Activated CD8-positive, alpha-beta T cell treated with anti-CD3 and anti-CD28 coated beads for 36 hours (primary cell): ENCODE results near the gene VSIR. TPM values are rescaled to one million over a fixed set of nuclear protein-coding genes. Genes with fewer than 3 reads are reported as not detected.

Experiments used
- ATAC-seq: fragments of 200-7000 bp; cut with Tn5 transposase; one replicate; pipeline ENCODE4 v1.10.0; 2021; ENCODE audit warnings: mild to moderate bottlenecking, moderate library complexity
- CTCF ChIA-PET: fragments of 350-600 bp; sonication (Branson Sonifier 250); formaldehyde crosslinking; loops from one replicate; lab custom pipeline; 2021; ENCODE audit warnings: antibody characterized with exemption; lab: Charles Lee
- POLR2A ChIA-PET: fragments of 350-600 bp; sonication (Branson Sonifier 250); formaldehyde crosslinking; loops from one replicate; lab custom pipeline; 2021; ENCODE audit warnings: antibody characterized with exemption; lab: Charles Lee
- DNase-seq: peaks from one replicate; pipeline ENCODE4 v3.0.0-alpha.2; 2020
- H3K27ac Mint-ChIP-seq: one replicate; pipeline ENCODE4 v1.8.0; 2021; ENCODE audit warnings: mild to moderate bottlenecking, mixed read lengths
- H3K27me3 Mint-ChIP-seq: one replicate; pipeline ENCODE4 v1.8.0; 2021; ENCODE audit warnings: mixed read lengths
- H3K36me3 Mint-ChIP-seq: one replicate; pipeline ENCODE4 v1.8.0; 2021; ENCODE audit warnings: low read depth, mixed read lengths
- H3K4me1 Mint-ChIP-seq: one replicate; pipeline ENCODE4 v1.8.0; 2021; ENCODE audit warnings: low read depth, mixed read lengths
- H3K4me3 Mint-ChIP-seq: one replicate; pipeline ENCODE4 v1.8.0; 2021; ENCODE audit warnings: mild to moderate bottlenecking, moderate library complexity, mixed read lengths
- H3K9me3 Mint-ChIP-seq: one replicate; pipeline ENCODE4 v1.8.0; 2021; ENCODE audit warnings: mixed read lengths
- intact Hi-C: fragments of 100-400 bp; cut with micrococcal nuclease; formaldehyde crosslinking; loops from one replicate; pipeline ENCODE4 v1.10.0; 2022
- microRNA-seq: library from miRNA; unstranded; fragments of <30 nt; microRNA quantifications from one replicate; pipeline ENCODE4 v1.2.0, GENCODE V29; 2022; ENCODE audit warnings: borderline microRNAs expressed, borderline replicate concordance
- total RNA-seq, 2 experiments: library from RNA; stranded (reverse); gene quantifications; one replicate each; pipeline ENCODE4 v1.2.3, GENCODE V29; 2021
- TF ChIP-seq, protein P1 (sequence below): fragments of 200-600 bp; IDR thresholded peaks from one replicate; pipeline ENCODE4 v1.8.0; 2022; ENCODE audit warnings: antibody characterized with exemption, mild to moderate bottlenecking

VSIR gene
- total RNA-seq, 2 experiments from 2014 or later = 59.6 to 61.0 TPM

- intact Hi-C loops = no loop called here
- Mint-ChIP-seq H3K4me1 (peaks cover 55% of the 10 kb centered on the region), H3K9me3 (no peaks in the 10 kb centered on the region), H3K27me3 (no peaks in the 10 kb centered on the region), H3K36me3 (no peaks in the 10 kb centered on the region), H3K27ac (peak overlapping the region; percentile 18), H3K4me3 (no peak overlapping the region)
- TF ChIP-seq, protein P1, sequence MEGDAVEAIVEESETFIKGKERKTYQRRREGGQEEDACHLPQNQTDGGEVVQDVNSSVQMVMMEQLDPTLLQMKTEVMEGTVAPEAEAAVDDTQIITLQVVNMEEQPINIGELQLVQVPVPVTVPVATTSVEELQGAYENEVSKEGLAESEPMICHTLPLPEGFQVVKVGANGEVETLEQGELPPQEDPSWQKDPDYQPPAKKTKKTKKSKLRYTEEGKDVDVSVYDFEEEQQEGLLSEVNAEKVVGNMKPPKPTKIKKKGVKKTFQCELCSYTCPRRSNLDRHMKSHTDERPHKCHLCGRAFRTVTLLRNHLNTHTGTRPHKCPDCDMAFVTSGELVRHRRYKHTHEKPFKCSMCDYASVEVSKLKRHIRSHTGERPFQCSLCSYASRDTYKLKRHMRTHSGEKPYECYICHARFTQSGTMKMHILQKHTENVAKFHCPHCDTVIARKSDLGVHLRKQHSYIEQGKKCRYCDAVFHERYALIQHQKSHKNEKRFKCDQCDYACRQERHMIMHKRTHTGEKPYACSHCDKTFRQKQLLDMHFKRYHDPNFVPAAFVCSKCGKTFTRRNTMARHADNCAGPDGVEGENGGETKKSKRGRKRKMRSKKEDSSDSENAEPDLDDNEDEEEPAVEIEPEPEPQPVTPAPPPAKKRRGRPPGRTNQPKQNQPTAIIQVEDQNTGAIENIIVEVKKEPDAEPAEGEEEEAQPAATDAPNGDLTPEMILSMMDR = no peak
- ATAC-seq (peak; percentile 76), DNase-seq (peak; percentile 86)
- ChIA-PET CTCF (interaction anchor here (0.7 to 12.2 kb wide), 31 partner anchors 11 to 384 kb away, joined by 3 to 189 read pairs (median 5); partner anchors contain the start of genes PSAP and VSIR), POLR2A (interaction anchor here (0.8 to 2.2 kb wide), 7 partner anchors 15 to 140 kb away, joined by 3 to 10 read pairs (median 6); partner anchors contain the start of gene VSIR)
Observed at GRCh38 chr10:71697938-71698709, 75.2 kb downstream of the VSIR start.

Small RNA genes lying within 50 kb of the gene (microRNA-seq; reads per million reads assigned to microRNA genes)
- 1.8 reads per million for gene MIR7152

Other genes starting within 250 kb of the VSIR start
- under 1 TPM; 0.16 to 0.27 TPM for gene C10orf105, start 53.7 kb downstream of the VSIR start, total RNA-seq
- gene PSAP, start 77.7 kb upstream of the VSIR start, total RNA-seq = 100 to 1,000 TPM in 1 of 2 experiments, 10 to 100 TPM in 1; 94.2 to 101 TPM
- gene CHST3, start 190.9 kb upstream of the VSIR start, total RNA-seq = under 1 TPM; 0.20 to 0.36 TPM